Measurements from ENCODE around the gene PCNX2.

The PCNX2 gene

DNA sequence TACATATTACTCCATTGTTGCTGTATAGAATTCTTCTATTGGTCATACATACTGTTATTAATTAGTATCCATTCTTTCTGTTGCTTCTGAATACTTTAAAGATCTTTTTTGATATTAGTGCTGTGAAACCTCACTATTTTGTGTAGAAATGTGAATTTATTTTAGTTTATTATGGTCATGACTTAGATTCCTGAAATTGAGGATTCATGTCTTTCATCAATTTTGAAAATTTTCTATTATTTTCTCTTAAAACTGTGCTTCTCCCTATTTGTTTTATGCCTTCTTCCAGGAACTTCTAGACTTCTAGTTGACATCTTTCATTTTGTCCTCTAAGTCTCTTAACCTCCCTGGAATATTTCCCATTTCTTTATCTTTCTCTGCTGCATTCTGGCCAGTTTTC is 232.1 kb downstream of the PCNX2 start:
- TF ChIP-seq TCF12 (IDR thresholded peaks at IDR 0.05; ENCODE audit: low read depth) (no peak), EP300 (IDR thresholded peaks at IDR 0.05; ENCODE audit: borderline replicate concordance) (no peak)

DNA sequence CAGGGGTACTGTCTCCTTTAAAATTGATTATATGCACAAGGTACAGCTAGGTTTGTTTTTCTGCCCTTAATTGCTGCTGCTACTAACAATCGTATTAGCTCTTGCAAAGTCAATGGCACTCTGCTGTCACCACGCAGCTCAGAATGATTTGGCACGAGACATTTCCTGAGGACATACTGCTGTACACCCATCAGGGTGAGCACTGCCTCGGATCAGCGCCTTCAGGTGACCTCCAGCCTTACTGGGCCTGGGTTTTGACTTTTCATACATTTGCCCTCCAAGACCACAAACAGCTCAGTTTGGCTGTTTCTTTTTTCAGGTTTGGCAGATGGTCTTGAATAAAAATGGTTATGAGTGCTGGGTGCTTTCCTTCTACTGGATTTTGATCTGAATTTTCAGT is 234.3 kb downstream of the PCNX2 start:
- TF ChIP-seq FOXM1 (IDR thresholded peaks at IDR 0.05; ENCODE audit: borderline replicate concordance, low read depth) (no peak), YY1 (IDR thresholded peaks at IDR 0.05; ENCODE audit: low read depth) (no peak), TEAD4 (IDR thresholded peaks at IDR 0.05) (no peak), EP300 (IDR thresholded peaks at IDR 0.05; ENCODE audit: borderline replicate concordance) (no peak), TAF1 (IDR thresholded peaks at IDR 0.05; ENCODE audit: low read depth) (no peak), NFIC (IDR thresholded peaks at IDR 0.05) (no peak), CEBPB (IDR thresholded peaks at IDR 0.05) (no peak), ZBTB7A (IDR thresholded peaks at IDR 0.05; ENCODE audit: low read depth) (no peak), TCF12 (IDR thresholded peaks at IDR 0.05; ENCODE audit: low read depth) (no peak), RAD21 (IDR thresholded peaks at IDR 0.05; ENCODE audit: low read depth) (no peak), CREB1 (IDR thresholded peaks at IDR 0.05; ENCODE audit: low read depth) (no peak), EGR1 (IDR thresholded peaks at IDR 0.05) (no peak)
- TF ChIP-seq, protein P1, sequence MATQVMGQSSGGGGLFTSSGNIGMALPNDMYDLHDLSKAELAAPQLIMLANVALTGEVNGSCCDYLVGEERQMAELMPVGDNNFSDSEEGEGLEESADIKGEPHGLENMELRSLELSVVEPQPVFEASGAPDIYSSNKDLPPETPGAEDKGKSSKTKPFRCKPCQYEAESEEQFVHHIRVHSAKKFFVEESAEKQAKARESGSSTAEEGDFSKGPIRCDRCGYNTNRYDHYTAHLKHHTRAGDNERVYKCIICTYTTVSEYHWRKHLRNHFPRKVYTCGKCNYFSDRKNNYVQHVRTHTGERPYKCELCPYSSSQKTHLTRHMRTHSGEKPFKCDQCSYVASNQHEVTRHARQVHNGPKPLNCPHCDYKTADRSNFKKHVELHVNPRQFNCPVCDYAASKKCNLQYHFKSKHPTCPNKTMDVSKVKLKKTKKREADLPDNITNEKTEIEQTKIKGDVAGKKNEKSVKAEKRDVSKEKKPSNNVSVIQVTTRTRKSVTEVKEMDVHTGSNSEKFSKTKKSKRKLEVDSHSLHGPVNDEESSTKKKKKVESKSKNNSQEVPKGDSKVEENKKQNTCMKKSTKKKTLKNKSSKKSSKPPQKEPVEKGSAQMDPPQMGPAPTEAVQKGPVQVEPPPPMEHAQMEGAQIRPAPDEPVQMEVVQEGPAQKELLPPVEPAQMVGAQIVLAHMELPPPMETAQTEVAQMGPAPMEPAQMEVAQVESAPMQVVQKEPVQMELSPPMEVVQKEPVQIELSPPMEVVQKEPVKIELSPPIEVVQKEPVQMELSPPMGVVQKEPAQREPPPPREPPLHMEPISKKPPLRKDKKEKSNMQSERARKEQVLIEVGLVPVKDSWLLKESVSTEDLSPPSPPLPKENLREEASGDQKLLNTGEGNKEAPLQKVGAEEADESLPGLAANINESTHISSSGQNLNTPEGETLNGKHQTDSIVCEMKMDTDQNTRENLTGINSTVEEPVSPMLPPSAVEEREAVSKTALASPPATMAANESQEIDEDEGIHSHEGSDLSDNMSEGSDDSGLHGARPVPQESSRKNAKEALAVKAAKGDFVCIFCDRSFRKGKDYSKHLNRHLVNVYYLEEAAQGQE (IDR thresholded peaks at IDR 0.05; ENCODE audit: low read depth) = no peak
- TF ChIP-seq, protein P2, sequence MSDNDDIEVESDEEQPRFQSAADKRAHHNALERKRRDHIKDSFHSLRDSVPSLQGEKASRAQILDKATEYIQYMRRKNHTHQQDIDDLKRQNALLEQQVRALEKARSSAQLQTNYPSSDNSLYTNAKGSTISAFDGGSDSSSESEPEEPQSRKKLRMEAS (IDR thresholded peaks at IDR 0.05) = no peak
- TF ChIP-seq, protein P3, sequence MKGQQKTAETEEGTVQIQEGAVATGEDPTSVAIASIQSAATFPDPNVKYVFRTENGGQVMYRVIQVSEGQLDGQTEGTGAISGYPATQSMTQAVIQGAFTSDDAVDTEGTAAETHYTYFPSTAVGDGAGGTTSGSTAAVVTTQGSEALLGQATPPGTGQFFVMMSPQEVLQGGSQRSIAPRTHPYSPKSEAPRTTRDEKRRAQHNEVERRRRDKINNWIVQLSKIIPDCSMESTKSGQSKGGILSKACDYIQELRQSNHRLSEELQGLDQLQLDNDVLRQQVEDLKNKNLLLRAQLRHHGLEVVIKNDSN (IDR thresholded peaks at IDR 0.05) = no peak

DNA sequence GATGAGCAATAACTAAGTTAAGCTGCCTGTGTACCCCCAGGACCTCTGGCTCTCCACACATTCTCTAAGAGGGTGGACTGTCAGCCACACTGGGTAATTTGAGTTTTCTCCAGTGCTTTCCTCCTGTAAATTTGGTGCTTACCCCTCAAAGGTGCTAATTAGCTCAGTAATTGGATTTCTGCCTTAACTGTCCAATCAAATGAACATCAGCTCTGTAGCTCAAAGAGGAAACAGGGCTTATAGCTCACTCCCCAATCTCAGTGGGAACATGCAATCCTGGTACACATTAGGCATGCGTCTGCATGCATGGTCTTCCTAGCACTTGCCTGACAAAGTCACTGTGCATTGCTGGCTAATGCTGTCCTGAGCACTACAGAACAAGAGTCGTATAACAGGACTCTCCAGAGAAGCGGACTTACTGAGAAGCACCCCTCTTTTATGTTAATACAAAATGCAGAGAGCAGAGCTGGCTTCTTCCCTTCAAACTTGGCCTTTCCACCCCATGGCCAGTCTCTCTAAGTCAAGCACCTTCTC is 235.0 kb downstream of the PCNX2 start:
- TF ChIP-seq TEAD4 (IDR thresholded peaks at IDR 0.05) (no peak), EGR1 (IDR thresholded peaks at IDR 0.05) (no peak), TCF12 (IDR thresholded peaks at IDR 0.05; ENCODE audit: low read depth) (no peak), YY1 (IDR thresholded peaks at IDR 0.05; ENCODE audit: low read depth) (no peak), RAD21 (IDR thresholded peaks at IDR 0.05; ENCODE audit: low read depth) (no peak)
- TF ChIP-seq, protein P3 (IDR thresholded peaks at IDR 0.05) = no peak
- TF ChIP-seq, protein P2 (IDR thresholded peaks at IDR 0.05) = no peak

DNA sequence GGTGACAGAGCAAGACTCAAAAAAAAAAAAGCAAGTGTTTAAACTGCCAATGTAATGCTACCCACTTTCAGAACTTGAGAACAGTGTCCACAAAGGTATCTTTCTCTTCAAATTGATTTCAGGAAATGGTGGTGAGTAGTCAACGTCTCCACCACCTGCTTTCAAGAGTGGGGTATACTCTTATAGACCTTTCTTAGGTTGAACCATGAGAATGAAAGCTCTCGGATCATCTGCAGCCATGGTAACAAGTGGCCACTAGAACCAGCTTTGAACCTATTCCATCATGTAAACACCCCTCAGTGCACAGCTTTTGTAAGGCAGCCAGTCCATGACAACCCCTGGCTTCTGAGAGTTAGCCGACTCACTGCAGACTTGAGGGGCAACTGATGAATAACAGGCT is 237.7 kb downstream of the PCNX2 start:
- TF ChIP-seq CEBPB (IDR thresholded peaks at IDR 0.05) = no peak
- TF ChIP-seq FOXM1 (IDR thresholded peaks at IDR 0.05; ENCODE audit: borderline replicate concordance, low read depth) = no peak
- TF ChIP-seq EP300 (IDR thresholded peaks at IDR 0.05; ENCODE audit: borderline replicate concordance) = no peak
- TF ChIP-seq TEAD4 (IDR thresholded peaks at IDR 0.05) = no peak
- TF ChIP-seq, protein P1 (IDR thresholded peaks at IDR 0.05; ENCODE audit: low read depth) = no peak
- TF ChIP-seq, protein P2 (IDR thresholded peaks at IDR 0.05) = no peak
- no peak for TF ChIP-seq ZBTB7A (IDR thresholded peaks at IDR 0.05; ENCODE audit: low read depth)
- TF ChIP-seq, protein P3 (IDR thresholded peaks at IDR 0.05) = no peak
- TF ChIP-seq YY1 (IDR thresholded peaks at IDR 0.05; ENCODE audit: low read depth) = no peak
- TF ChIP-seq NFIC (IDR thresholded peaks at IDR 0.05) = no peak
- TF ChIP-seq TCF12 (IDR thresholded peaks at IDR 0.05; ENCODE audit: low read depth) = no peak
- TF ChIP-seq EGR1 (IDR thresholded peaks at IDR 0.05) = no peak
- no peak for TF ChIP-seq TAF1 (IDR thresholded peaks at IDR 0.05; ENCODE audit: low read depth)
- TF ChIP-seq RAD21 (IDR thresholded peaks at IDR 0.05; ENCODE audit: low read depth) = no peak
- no peak for TF ChIP-seq CREB1 (IDR thresholded peaks at IDR 0.05; ENCODE audit: low read depth)

DNA sequence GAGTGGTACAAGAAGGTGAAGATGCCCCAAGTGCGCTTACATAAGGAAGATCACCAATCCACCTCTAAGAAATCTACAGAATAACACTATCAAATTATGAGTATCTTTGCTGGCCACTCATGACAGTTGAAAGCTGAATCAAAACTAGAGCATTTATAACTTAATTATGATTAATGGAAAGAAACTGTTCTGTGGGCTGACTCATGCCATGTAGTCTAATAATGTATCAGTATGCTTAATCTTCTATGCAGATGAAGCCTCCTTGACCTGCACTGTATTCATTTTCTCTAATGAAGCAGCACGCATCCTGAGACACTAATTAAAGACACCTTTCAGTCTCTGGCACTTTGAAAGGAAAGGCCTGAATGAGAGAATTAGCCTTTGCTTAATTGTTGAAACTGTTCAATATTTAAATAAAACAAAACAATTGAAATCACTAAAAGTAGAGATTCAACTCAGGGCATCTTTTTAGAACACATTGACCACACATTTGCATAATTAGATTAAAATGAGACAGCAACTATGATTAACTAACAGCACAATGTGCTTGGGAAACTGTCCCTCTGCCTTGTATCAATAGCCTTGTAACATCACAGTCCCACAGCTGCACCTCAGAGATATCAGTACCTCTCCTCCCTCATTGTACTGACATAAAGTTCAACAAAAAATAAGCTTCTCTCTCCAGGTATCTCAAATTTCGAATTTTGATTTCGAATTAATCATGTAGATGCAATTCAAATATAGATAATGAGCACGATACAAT is 239.5 kb downstream of the PCNX2 start:
- TF ChIP-seq RAD21 (IDR thresholded peaks at IDR 0.05; ENCODE audit: low read depth) (no peak), CREB1 (IDR thresholded peaks at IDR 0.05; ENCODE audit: low read depth) (no peak), TAF1 (IDR thresholded peaks at IDR 0.05; ENCODE audit: low read depth) (no peak), FOXM1 (IDR thresholded peaks at IDR 0.05; ENCODE audit: borderline replicate concordance, low read depth) (no peak), TCF12 (IDR thresholded peaks at IDR 0.05; ENCODE audit: low read depth) (no peak), TEAD4 (IDR thresholded peaks at IDR 0.05) (no peak), NFIC (IDR thresholded peaks at IDR 0.05) (no peak), EGR1 (IDR thresholded peaks at IDR 0.05) (no peak), CEBPB (IDR thresholded peaks at IDR 0.05) (no peak), ZBTB7A (IDR thresholded peaks at IDR 0.05; ENCODE audit: low read depth) (no peak), YY1 (IDR thresholded peaks at IDR 0.05; ENCODE audit: low read depth) (no peak)
- TF ChIP-seq, protein P1 (IDR thresholded peaks at IDR 0.05; ENCODE audit: low read depth) = no peak
- TF ChIP-seq, protein P3 (IDR thresholded peaks at IDR 0.05) = no peak
- TF ChIP-seq, protein P2 (IDR thresholded peaks at IDR 0.05) = no peak
